Measurements from ENCODE around the gene NACC2. TPM values are rescaled to one million over a fixed set of nuclear protein-coding genes. Genes with fewer than 3 reads are reported as not detected.
"Not testable (repeated sequence)": the region's sequence is repeated elsewhere in the genome, so short reads cannot be mapped to it uniquely, and the experiment has no call there.

The NACC2 gene
- total and polyA plus RNA-seq, 4 donors = 22.9 to 53.4 (median 32.1) TPM

DNA sequence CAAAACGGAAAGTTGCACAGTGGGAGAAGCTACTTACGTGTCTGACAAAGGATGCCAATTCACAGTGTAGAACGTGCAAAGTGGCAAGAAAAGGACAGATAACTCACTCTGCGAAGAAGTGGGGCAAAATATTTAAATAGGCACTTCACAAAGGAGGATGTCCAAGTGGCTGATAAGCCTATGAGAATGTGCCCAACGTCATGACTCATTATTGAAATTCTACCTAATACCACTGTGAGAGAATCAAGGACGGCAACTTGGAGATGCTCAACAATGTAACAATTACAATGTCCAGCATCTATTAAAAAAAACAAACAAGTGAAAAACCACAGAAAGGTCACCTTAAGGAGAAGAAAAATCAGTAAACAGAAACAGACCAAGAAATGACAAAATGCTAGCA is 59.0 kb downstream of the NACC2 start:
- Histone ChIP-seq H3K36me3 (ENCODE audit: control insufficient read depth, insufficient read depth, low read length) (peaks cover 5% of the 10 kb centered on the region), H3K4me1 (ENCODE audit: control insufficient read depth, insufficient read depth, low read length) (no peaks in the 10 kb centered on the region), H3K27me3 (ENCODE audit: control insufficient read depth, insufficient read depth, low read length) (no peaks in the 10 kb centered on the region), H3K4me3 (ENCODE audit: low read depth, low read length) (no peak overlapping the region), H3K27ac (ENCODE audit: low read depth, low read length) (no peak overlapping the region), H3K9me3 (ENCODE audit: control insufficient read depth, insufficient read depth, low read length) (peaks cover 7% of the 10 kb centered on the region)
- DNase-seq (ENCODE audit: low read depth in 4 of 6, low spot score in 6 of 6) = no peak
- WGBS (ENCODE audit: insufficient coverage) = 92% methylated on average over 2 of the region's 6 CpGs

DNA sequence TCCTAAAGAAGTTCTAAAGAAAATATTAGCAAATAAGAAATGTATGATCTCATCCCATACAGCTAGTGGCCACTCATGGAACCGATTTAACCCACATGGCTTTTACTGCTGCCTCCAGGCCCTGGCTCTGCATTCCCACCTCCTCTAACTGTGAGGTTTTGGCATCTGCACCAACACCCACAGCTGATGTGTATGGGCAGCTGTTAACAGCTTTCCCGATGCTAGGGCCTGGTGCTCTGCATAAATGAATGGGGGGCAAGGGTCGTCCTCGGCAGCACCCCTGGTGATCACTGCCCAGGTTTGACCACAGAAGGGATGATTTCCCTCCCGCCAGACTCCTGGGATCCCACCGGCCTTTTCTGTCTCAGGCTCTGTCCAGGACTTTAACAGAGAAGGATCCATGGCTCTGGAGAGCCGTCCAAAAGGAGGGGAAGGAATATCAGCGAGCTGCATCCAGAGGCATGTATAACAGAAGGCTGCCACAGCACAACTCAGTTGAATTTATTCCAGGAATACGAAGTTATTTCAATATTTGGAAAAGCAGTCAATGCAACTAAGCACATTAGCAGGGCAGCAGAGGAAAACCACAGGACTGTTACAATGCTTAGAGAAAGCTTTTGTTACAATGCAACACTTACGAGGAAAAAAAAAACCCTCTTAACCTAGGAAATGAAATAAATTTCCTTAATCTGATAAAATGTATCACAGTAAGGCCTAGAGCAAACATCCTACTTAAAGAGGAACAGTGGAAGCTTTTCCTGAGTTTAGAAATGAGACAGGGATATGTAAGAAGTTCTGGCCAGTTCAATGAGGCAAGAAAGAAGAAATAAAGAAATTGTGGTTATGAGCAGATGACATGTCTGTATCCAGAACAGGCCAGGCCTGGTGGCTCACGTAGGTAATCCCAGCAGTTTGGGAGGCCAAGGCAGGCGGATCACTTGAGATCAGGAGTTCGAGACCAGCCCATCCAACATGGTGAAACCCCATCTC is 63.1 kb downstream of the NACC2 start:
- WGBS (ENCODE audit: insufficient coverage) = 74% methylated on average over 10 of the region's 13 CpGs
- H3K27ac ChIP-seq (ENCODE audit: low read depth, low read length) = no peak overlapping the region

GRCh38 chr9:136031094-136031493 is 64.0 kb downstream of the NACC2 start:
- Histone ChIP-seq H3K4me1 (ENCODE audit: control insufficient read depth, insufficient read depth, low read length) (no peaks in the 10 kb centered on the region), H3K9me3 (ENCODE audit: control insufficient read depth, insufficient read depth, low read length) (no peaks in the 10 kb centered on the region), H3K27ac (ENCODE audit: low read depth, low read length) (no peak overlapping the region), H3K27me3 (ENCODE audit: control insufficient read depth, insufficient read depth, low read length) (no peaks in the 10 kb centered on the region), H3K4me3 (ENCODE audit: low read depth, low read length) (no peak overlapping the region), H3K36me3 (ENCODE audit: control insufficient read depth, insufficient read depth, low read length) (peaks cover 15% of the 10 kb centered on the region)
- WGBS (ENCODE audit: insufficient coverage) = 97% methylated on average over 5 of the region's 8 CpGs
- no peak for DNase-seq (ENCODE audit: low read depth in 4 of 6, low spot score in 6 of 6)

More for the DNA sequence above, 63.1 kb downstream of the NACC2 start:
- no peak overlapping the region for H3K4me3 ChIP-seq (ENCODE audit: low read depth, low read length)
- H3K27me3 ChIP-seq (ENCODE audit: control insufficient read depth, insufficient read depth, low read length) = no peaks in the 10 kb centered on the region
- no peaks in the 10 kb centered on the region for H3K4me1 ChIP-seq (ENCODE audit: control insufficient read depth, insufficient read depth, low read length)
- DNase-seq (ENCODE audit: low read depth in 4 of 6, low spot score in 6 of 6) = no peak
- peaks cover 15% of the 10 kb centered on the region for H3K36me3 ChIP-seq (ENCODE audit: control insufficient read depth, insufficient read depth, low read length)
- H3K9me3 ChIP-seq (ENCODE audit: control insufficient read depth, insufficient read depth, low read length) = no peaks in the 10 kb centered on the region

- Histone ChIP-seq H3K9me3 (ENCODE audit: control insufficient read depth, insufficient read depth, low read length) (no peaks in the 10 kb centered on the region), H3K27ac (ENCODE audit: low read depth, low read length) (no peak overlapping the region), H3K36me3 (ENCODE audit: control insufficient read depth, insufficient read depth, low read length) (peaks cover 15% of the 10 kb centered on the region), H3K4me3 (ENCODE audit: low read depth, low read length) (no peak overlapping the region), H3K4me1 (ENCODE audit: control insufficient read depth, insufficient read depth, low read length) (peaks cover 7% of the 10 kb centered on the region), H3K27me3 (ENCODE audit: control insufficient read depth, insufficient read depth, low read length) (no peaks in the 10 kb centered on the region)
- 97% methylated on average over 12 of the region's 12 CpGs for WGBS (ENCODE audit: insufficient coverage)
- no peak for DNase-seq (ENCODE audit: low read depth in 4 of 6, low spot score in 6 of 6)
These were observed 65.5 kb downstream of the NACC2 start for GRCh38 chr9:136029556-136029955.

DNA sequence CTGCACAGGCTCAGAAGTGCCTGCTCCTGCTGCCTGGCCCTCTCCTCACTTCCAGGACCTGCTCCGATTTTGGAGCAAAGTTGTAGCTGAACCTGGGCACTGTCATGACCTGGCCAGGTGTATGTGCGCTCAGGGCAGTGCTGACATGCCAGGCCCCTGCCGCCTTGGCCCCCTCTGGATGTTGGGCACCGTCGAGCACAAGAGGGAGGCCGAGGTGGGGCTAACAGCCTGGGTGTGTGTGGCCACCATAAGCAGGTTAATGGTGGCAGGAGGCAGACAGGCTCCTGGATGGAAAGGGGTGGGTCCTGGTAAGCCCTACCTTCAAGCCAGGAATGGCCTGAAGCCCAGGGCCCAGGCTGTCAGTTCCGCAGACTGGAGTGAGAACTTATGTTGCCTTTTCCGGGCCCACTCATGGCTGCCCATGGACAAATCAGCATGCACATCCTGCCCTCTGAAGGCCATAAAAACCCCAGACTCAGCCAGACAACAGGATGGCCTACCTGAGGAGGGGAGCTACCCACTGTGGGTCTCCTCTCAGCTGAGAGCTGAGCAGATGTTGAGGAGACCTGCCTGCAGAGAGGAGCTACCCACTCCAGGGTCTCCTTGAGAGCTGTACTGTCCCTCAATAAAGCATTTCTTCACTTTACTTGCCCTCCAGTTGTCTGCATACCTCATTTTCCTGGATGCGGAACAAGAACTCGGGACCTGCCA is 66.2 kb downstream of the NACC2 start:
- Histone ChIP-seq H3K4me1 (ENCODE audit: control insufficient read depth, insufficient read depth, low read length) (peaks cover 8% of the 10 kb centered on the region), H3K4me3 (ENCODE audit: low read depth, low read length) (no peak overlapping the region), H3K9me3 (ENCODE audit: control insufficient read depth, insufficient read depth, low read length) (no peaks in the 10 kb centered on the region), H3K36me3 (ENCODE audit: control insufficient read depth, insufficient read depth, low read length) (peaks cover 20% of the 10 kb centered on the region), H3K27me3 (ENCODE audit: control insufficient read depth, insufficient read depth, low read length) (no peaks in the 10 kb centered on the region), H3K27ac (ENCODE audit: low read depth, low read length) (no peak overlapping the region)
- WGBS (ENCODE audit: insufficient coverage) = 94% methylated on average over 9 of the region's 10 CpGs
- DNase-seq (ENCODE audit: low read depth in 4 of 6, low spot score in 6 of 6) = no peak

DNA sequence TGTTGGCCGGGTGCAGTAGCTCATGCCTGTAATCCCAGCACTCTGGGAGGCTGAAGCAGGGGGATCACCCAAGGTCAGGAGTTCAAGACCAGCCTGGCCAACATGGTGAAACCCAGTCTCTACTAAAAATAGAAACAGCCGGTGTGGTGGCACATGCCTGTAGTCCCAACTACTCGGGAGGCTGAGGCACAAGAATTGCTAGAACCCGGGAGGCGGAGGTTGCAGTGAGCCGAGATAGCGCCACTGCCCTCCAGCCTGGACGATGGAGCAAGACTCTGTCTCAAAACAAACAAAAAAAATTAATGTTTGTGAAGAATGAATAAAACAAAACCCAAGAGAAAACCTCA is 68.2 kb downstream of the NACC2 start:
- not testable (repeated sequence) for H3K9me3 ChIP-seq (ENCODE audit: control insufficient read depth, insufficient read depth, low read length); H3K27me3 ChIP-seq (ENCODE audit: control insufficient read depth, insufficient read depth, low read length); H3K4me3 ChIP-seq (ENCODE audit: low read depth, low read length); DNase-seq (ENCODE audit: low read depth in 4 of 6, low spot score in 6 of 6); H3K27ac ChIP-seq (ENCODE audit: low read depth, low read length)
- Histone ChIP-seq H3K4me1 (ENCODE audit: control insufficient read depth, insufficient read depth, low read length) (peaks cover 14% of the 10 kb centered on the region), H3K36me3 (ENCODE audit: control insufficient read depth, insufficient read depth, low read length) (peaks cover 37% of the 10 kb centered on the region)
- WGBS (ENCODE audit: insufficient coverage) = 86% methylated on average over 1 of the region's 8 CpGs

DNA sequence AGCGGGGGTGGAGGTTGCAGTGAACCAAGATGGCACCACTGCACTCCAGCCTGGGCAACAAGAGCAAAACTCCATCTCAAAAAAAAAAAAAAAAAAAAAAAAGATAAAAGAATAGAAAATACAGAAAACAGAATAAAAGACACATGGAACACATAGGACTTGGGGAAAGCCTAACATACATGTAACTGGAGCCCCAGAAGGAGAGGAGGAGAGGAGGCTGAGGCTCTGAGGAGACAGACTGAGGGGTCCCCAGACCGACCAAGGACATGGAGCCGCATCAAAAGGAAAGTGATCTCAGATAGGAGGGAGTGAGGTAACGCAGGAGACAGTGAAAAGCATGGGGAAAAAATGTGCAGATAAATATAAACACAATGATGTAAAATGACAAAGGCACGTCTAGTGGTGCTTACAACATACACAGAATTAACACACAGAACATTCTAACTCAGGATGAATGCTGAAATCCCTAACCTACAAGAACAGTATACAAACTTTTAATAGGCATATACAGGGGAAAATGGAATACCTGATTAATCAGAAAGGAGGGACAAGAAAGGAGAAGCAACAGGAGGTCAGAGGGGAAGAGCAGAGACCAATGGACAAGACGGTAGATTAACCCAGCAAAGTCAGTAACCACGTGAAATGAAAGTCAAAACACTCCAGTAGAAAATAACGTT is 68.7 kb downstream of the NACC2 start:
- H3K4me3 ChIP-seq (ENCODE audit: low read depth, low read length) = no peak overlapping the region
- DNase-seq (ENCODE audit: low read depth in 4 of 6, low spot score in 6 of 6) = no peak
- H3K27me3 ChIP-seq (ENCODE audit: control insufficient read depth, insufficient read depth, low read length) = no peaks in the 10 kb centered on the region
- peaks cover 39% of the 10 kb centered on the region for H3K36me3 ChIP-seq (ENCODE audit: control insufficient read depth, insufficient read depth, low read length)
- H3K4me1 ChIP-seq (ENCODE audit: control insufficient read depth, insufficient read depth, low read length) = peaks cover 14% of the 10 kb centered on the region
- no peak overlapping the region for H3K27ac ChIP-seq (ENCODE audit: low read depth, low read length)
- 94% methylated on average over 3 of the region's 8 CpGs for WGBS (ENCODE audit: insufficient coverage)
- no peaks in the 10 kb centered on the region for H3K9me3 ChIP-seq (ENCODE audit: control insufficient read depth, insufficient read depth, low read length)

- H3K36me3 ChIP-seq (ENCODE audit: control insufficient read depth, insufficient read depth, low read length) = peaks cover 39% of the 10 kb centered on the region
- H3K9me3 ChIP-seq (ENCODE audit: control insufficient read depth, insufficient read depth, low read length) = no peaks in the 10 kb centered on the region
- WGBS (ENCODE audit: insufficient coverage) = 87% methylated on average over 3 of the region's 10 CpGs
- no peak for DNase-seq (ENCODE audit: low read depth in 4 of 6, low spot score in 6 of 6)
- H3K27me3 ChIP-seq (ENCODE audit: control insufficient read depth, insufficient read depth, low read length) = no peaks in the 10 kb centered on the region
- no peak overlapping the region for H3K4me3 ChIP-seq (ENCODE audit: low read depth, low read length)
- H3K27ac ChIP-seq (ENCODE audit: low read depth, low read length) = no peak overlapping the region
- peaks cover 14% of the 10 kb centered on the region for H3K4me1 ChIP-seq (ENCODE audit: control insufficient read depth, insufficient read depth, low read length)
These were observed 69.6 kb downstream of the NACC2 start for GRCh38 chr9:136025481-136025880.

DNA sequence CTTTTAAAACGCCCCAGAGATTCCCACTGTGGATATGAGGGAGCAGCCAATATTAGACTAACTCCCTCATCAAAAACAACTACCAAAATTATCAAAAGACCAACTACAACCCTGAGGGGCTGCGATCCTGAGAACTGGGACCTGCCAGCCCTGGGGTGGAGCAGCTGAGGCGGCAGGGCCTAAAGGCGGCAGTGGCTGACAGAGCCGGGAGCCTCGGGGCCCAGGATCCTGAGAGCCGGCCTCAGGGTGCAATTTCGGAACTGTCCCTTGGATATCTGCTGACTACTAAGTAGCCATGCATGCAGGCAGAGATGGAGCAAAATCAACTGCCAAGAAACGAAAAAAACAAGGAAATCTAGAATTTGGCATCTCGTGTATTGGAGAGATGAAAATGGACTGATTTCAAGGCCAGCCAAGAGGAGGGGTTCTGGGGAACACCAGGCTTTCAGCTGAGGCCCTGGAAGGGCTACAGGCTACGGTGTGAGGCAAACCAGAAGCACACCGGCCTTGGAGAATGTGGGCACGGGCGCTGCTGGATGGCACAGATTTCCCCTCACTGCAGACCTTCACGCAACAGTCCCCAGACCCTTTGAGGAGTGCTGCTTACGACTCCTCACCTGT is 70.3 kb downstream of the NACC2 start:
- Histone ChIP-seq H3K27ac (ENCODE audit: low read depth, low read length) (no peak overlapping the region), H3K27me3 (ENCODE audit: control insufficient read depth, insufficient read depth, low read length) (no peaks in the 10 kb centered on the region), H3K9me3 (ENCODE audit: control insufficient read depth, insufficient read depth, low read length) (no peaks in the 10 kb centered on the region), H3K4me1 (ENCODE audit: control insufficient read depth, insufficient read depth, low read length) (peaks cover 14% of the 10 kb centered on the region), H3K36me3 (ENCODE audit: control insufficient read depth, insufficient read depth, low read length) (peaks cover 42% of the 10 kb centered on the region), H3K4me3 (ENCODE audit: low read depth, low read length) (no peak overlapping the region)
- DNase-seq (ENCODE audit: low read depth in 4 of 6, low spot score in 6 of 6) = peak in 1 of 6 donors; percentile 40
- WGBS (ENCODE audit: insufficient coverage) = 50% methylated on average over 14 of the region's 16 CpGs
